Nephron (organoid): Measurements from ENCODE around the gene DLG1.

Experiments
- H3K27ac Mint-ChIP-seq, 3 experiments: 2 replicates each; pipeline ENCODE4 v1.8.0; 2020; ENCODE audit warnings: mixed read lengths in 3 of 3, mild to moderate bottlenecking in 2 of 3, moderate library complexity in 1 of 3
- H3K27me3 Mint-ChIP-seq: 2 replicates; pipeline ENCODE4 v1.8.0; 2021; ENCODE audit warnings: low read depth, mild to moderate bottlenecking, moderate library complexity, mixed read lengths
- H3K36me3 Mint-ChIP-seq: 2 replicates; pipeline ENCODE4 v1.8.0; 2020; ENCODE audit warnings: low read depth, mixed read lengths
- H3K4me1 Mint-ChIP-seq: 2 replicates; pipeline ENCODE4 v1.8.0; 2020; ENCODE audit warnings: mixed read lengths
- H3K4me3 Mint-ChIP-seq, 3 experiments: 2 replicates each; pipeline ENCODE4 v1.8.0; 2020; ENCODE audit warnings: mild to moderate bottlenecking in 3 of 3, mixed read lengths in 3 of 3, moderate library complexity in 2 of 3
- H3K9me3 Mint-ChIP-seq: 2 replicates; pipeline ENCODE4 v1.8.0; 2020; ENCODE audit warnings: mixed read lengths
- CTCF ChIP-seq, 3 experiments: fragments of 200-600 bp; sonication (generic); IDR thresholded peaks; one replicate each; pipeline ENCODE4 v1.5.0; 2021; ENCODE audit warnings: antibody characterized with exemption in 3 of 3; ENCODE audit not compliant: unreplicated experiment in 3 of 3

The DLG1 gene

GRCh38 chr3:197328198-197328597 is 29.8 kb upstream of the DLG1 start:
- Mint-ChIP-seq H3K4me1 (peaks cover 22% of the 10 kb centered on the region), H3K9me3 (peaks cover 3% of the 10 kb centered on the region), H3K4me3 (no peak overlapping the region), H3K36me3 (no peaks in the 10 kb centered on the region), H3K27ac (peak overlapping the region in 1 of 3 experiments; percentile 55), H3K27me3 (no peaks in the 10 kb centered on the region)
- TF ChIP-seq CTCF (IDR thresholded peaks at IDR 0.05; ENCODE audit: unreplicated experiment in 3 of 3), result no peak

DNA sequence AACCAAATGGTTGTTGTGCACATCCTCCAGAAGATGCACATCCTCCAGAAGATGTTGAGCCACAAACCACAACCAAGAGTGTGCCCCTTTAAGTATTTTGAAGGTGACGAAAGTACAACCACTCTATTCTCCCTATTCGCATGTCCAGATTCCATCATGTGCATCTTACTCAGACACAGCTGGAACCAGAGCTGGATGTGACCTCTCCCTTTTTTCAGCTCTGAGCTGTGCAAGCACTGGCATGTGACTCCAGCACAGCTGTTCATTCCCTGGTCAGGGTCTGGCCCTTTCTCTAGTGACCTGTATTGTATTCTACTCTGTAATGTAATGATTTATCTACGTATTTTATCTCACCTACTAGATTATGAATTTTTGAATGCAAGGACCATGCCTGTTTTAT is 29.3 kb upstream of the DLG1 start:
- Mint-ChIP-seq H3K4me1 (peaks cover 18% of the 10 kb centered on the region), H3K36me3 (no peaks in the 10 kb centered on the region), H3K27me3 (no peaks in the 10 kb centered on the region), H3K27ac (no peak overlapping the region), H3K9me3 (peaks cover 4% of the 10 kb centered on the region), H3K4me3 (no peak overlapping the region)
- no peak for TF ChIP-seq CTCF (IDR thresholded peaks at IDR 0.05; ENCODE audit: unreplicated experiment in 3 of 3)

GRCh38 chr3:197325773-197326172 is 27.4 kb upstream of the DLG1 start:
- H3K9me3 Mint-ChIP-seq, result peaks cover 11% of the 10 kb centered on the region
- H3K27ac Mint-ChIP-seq, result no peak overlapping the region
- no peak for TF ChIP-seq CTCF (IDR thresholded peaks at IDR 0.05; ENCODE audit: unreplicated experiment in 3 of 3)
- peaks cover 14% of the 10 kb centered on the region for H3K4me1 Mint-ChIP-seq
- no peaks in the 10 kb centered on the region for H3K27me3 Mint-ChIP-seq
- H3K4me3 Mint-ChIP-seq, result no peak overlapping the region
- H3K36me3 Mint-ChIP-seq, result no peaks in the 10 kb centered on the region

DNA sequence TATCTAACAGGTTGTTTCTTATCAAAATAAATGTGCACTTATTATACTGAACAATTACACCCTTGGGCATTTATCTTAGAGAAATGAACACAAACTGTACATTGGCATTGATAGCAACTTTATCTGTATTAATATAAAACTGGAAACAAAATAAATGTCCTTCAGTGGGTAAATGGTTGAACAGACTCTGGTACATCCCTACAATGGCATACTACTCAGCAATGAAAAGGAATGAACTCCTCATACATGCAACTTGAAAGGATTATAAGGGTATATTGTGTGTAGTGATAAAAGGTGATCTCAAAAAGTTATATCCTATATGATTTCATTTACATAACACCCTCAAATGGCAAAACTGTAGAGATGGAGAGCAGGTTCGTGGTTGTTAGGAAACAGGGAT is 23.7 kb upstream of the DLG1 start:
- no peak overlapping the region for H3K27ac Mint-ChIP-seq
- H3K4me3 Mint-ChIP-seq, result no peak overlapping the region
- no peaks in the 10 kb centered on the region for H3K27me3 Mint-ChIP-seq
- no peaks in the 10 kb centered on the region for H3K36me3 Mint-ChIP-seq
- TF ChIP-seq CTCF (IDR thresholded peaks at IDR 0.05; ENCODE audit: unreplicated experiment in 3 of 3), result no peak
- H3K4me1 Mint-ChIP-seq, result no peaks in the 10 kb centered on the region
- peaks cover 25% of the 10 kb centered on the region for H3K9me3 Mint-ChIP-seq

DNA sequence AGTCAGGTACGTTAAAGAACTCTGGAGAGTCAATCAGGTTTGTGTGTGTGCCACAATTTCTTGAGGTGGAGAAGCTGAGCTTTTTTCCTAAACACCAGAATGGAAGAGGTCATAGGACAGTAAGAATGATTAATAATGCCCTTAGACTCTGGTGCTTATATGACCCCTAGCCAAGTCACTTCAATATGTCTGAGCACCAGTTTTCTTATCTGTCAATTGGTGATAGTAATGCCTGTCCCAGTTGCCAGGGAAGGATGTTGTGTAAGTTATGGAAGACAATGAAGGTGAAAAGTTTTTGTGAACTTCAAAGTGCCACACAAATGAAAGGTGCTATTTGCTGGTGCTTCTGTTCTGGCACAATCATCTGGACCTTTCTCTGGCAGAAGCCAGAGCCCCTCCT is 22.2 kb upstream of the DLG1 start:
- no peak for TF ChIP-seq CTCF (IDR thresholded peaks at IDR 0.05; ENCODE audit: unreplicated experiment in 3 of 3)
- Mint-ChIP-seq H3K27ac (no peak overlapping the region), H3K36me3 (no peaks in the 10 kb centered on the region), H3K9me3 (peaks cover 25% of the 10 kb centered on the region), H3K4me3 (no peak overlapping the region), H3K4me1 (no peaks in the 10 kb centered on the region), H3K27me3 (no peaks in the 10 kb centered on the region)

DNA sequence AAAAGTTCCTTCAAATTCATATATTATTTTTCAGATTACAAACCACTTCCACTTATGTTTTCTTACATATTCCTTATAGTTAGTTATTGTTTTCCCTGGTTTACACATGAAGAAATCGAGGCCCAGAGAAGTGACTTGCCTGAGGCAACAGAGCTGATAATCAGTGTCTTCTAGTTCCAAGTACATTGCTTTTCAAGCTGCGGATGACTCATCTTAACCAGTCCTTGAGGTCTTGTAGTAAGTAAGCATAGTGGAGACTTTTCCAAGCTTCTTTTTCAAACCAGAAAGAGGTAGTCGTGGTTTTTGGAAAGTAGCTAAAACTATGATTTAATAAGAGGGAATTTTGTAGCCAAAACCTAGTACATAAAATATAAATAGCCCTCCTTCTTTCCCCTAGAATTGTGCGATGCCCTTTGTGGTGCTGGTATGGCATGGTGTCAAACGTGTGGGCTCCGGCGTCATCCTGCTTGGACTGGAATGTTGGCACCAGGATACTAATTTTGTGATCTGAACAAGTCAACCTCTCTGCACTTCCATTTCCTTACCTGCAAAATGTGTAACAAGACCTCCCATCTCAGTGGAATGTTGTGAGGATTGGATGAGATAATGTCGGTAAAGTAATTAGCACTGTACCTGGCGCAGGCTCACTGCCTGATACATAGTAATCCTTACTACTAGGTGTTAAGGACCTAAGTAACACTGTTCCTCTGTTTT is 19.0 kb upstream of the DLG1 start:
- H3K27me3 Mint-ChIP-seq, result no peaks in the 10 kb centered on the region
- no peaks in the 10 kb centered on the region for H3K36me3 Mint-ChIP-seq
- H3K4me3 Mint-ChIP-seq, result no peak overlapping the region
- H3K4me1 Mint-ChIP-seq, result no peaks in the 10 kb centered on the region
- TF ChIP-seq CTCF (IDR thresholded peaks at IDR 0.05; ENCODE audit: unreplicated experiment in 3 of 3), result no peak
- H3K9me3 Mint-ChIP-seq, result peaks cover 27% of the 10 kb centered on the region
- H3K27ac Mint-ChIP-seq, result no peak overlapping the region
